NCI-H2107 (cell line): ENCODE data around the gene CUX1.

Experiments
- DNase-seq: peaks from one replicate; lab custom pipeline; 2025; lab: John Stamatoyannopoulos, UW

Gene CUX1

DNA sequence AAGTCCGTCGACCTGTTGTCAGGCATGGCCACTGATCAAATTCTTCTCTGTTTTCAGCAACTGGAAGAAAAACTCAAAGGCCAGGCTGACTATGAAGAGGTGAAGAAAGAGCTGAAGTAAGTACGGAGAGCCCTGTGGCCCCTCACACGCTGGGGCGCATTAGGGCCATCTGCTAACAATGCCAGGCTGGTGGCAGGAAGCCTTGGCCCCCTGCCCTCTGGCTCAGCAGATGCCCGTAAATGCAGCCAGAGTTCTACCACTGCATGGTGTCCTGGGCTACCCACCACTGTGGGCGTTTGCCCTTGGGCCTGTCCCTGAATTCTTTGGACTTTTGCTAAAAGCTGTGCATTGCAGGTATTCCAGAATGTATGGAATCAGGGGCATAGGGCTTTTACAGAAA is 372.3 kb downstream of the CUX1 start:
- no peak for DNase-seq

DNA sequence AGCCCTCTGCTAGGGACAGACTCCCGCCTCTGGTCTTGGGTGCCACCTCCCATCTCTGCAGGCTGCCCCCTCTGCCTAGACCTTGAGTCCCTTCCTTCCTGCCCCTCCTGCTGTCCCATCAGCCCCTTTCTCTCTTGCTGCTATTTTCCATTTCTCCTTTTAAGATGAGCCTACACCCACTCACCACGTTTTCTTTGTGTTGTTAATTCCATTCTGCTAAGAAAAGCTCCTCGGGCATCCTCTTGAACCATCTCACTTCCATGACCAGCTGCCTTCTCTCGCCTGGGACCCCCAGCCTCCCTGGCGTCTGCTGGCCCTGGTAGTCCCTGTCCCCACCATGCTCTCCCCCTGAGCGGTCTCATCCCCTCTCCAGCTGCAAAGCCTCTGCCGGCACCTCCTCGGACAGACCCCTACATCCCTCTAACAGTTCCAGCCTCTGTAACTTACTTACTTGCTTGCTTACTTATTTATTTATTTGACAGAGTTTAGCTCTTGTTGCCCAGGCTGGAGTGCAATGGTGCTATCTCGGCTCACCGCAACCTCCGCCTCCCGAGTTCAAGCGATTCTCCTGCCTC is 373.4 kb downstream of the CUX1 start:
- DNase-seq: no peak

DNA sequence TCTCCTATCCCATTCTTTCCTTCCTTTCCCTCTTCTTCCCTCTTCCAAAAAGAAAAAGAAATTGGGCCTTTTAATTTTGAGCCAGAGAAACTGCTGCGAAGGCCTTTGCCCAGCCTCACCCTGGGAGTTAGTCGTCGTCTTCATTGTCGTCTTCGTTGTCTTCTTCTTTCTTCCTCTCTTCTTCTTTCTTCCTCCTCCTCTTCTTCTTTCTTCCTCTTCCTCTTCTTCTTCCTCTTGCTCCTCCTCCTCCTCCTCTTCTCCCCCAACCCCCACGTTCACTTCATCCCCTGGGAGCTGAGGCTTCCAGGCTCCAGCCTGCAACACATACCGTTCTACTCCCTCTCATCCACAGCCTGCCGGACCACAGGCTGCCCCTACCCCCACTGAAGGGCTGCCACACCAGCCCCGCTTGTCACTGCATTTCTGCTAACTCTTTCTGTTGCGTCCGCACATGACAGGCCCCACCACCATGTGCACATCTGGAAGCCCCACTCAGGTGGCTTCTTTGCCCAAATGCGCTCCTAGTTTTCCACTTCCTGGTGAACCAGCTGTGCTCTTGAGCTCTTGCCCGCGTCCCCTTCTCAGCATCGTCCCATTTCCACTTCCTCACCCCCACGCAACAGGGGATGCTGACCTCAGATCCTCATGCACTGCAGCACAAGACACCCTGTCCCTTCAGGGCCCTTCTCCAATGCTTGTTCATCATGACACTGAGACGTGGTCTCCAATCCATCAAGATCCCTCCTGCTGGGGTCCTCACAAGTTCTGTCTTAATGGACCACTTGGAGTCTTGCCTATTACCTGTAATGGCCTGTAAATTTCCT is 374.3 kb downstream of the CUX1 start:
- no peak for DNase-seq

DNA sequence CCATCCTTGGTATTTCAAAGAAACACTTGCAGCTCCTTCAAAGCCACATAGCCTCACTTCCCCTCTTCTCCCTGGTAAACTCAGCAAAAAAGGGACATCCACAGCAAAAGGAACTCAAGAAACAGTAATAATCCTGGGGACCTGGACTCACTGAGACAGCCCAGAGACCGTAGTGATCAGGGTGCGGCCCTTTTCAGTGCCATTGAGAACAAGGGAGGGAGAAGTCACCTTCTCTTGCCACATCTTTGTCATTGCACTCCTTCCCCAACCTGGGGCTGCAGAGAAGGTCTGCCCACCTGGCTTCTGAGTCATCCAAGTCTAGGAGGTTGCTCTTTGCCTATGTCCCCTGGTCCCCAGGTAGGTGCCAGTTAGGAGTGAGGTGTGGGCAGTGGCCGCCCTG is 375.4 kb downstream of the CUX1 start:
- DNase-seq: no peak

DNA sequence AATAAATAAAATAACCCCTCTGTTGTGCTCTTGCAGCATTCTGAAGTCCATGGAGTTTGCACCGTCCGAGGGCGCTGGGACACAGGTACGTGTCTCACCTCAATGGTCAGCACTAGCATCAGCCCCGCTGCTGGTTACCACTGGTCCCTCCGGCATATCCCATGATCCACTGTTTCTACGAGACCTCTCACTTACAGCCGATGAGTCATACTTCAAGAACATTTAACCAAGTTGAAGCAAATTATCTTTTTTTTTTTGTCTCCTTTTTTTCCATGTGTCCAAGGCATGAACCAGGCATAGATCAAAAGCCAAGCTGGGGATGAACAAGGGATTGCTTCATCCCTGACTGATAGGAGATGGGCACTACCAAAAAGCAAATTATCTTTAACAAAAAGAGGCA is 376.4 kb downstream of the CUX1 start:
- no peak for DNase-seq

DNA sequence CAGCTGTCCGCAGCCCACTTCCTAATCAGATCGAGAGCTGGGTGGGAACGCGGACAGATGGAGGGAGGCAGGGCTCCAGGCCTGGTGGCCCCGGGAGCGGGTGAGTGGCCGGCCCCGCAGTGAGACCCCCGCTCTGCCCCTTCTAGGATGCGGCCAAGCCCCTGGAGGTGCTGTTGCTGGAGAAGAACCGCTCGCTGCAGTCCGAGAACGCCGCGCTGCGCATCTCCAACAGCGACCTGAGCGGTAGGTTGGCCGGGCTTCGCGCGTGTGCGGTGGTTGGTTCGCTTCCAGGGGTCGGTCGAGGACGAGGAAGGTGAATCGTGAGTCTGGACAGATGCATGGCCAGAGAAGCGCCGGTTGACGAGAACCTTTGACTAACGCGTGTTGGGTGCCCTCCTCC is 377.9 kb downstream of the CUX1 start:
- no peak for DNase-seq

DNA sequence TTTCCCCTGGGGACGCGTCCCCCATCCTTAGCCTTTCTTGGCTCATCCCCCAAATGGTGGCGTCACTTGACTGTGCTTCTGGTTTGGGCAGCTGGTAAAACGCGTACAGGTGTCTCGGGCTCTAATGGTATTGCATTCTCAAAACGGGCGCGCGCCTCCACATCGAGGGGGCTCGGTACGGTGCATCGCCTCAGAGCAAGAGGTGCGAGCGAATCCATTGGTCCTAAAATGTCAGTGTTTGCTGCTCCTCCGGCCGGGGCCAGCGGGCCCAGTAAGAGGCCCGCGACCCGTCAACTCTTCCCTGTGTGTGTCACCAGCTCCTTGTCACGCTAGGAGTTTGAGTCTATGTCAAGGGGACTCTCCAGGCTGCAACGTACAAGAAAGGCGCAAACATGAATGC is 378.6 kb downstream of the CUX1 start:
- no peak for DNase-seq

DNA sequence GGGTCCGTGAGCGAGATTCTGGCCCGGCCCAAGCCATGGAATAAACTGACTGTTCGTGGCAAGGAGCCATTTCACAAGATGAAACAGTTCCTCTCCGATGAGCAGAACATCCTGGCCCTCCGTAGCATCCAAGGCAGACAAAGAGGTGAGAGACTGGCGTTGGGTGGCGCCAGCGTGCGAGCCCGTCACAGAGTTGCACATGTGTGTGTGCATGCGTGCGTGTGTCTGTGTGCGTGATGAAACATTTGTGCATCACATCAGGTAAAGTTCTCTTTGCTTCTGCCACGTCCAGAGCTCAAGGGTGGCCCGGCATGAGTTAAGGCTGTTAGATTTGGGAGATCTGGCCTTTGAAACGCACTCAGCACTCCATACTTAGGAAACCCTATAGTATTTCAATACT is 379.7 kb downstream of the CUX1 start:
- DNase-seq: no peak

DNA sequence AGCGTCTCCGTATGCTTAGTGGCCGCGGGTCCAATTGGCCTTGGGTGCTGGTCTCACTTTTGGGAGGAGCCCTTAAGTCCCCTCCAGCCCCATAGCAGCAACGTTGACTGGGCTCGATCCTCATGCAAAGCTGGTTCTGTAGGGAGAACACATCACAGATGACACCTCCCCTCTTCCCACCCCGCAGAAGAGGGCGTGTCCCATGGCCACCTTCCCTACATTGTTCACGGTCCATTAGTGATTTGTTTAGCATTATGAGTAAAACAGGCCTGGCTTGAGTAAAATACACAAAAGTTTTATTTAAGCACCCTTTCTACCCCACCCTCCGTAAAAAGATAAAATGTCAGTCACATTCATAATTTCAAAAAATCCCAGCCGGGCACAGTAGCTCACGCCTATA is 380.2 kb downstream of the CUX1 start:
- no peak for DNase-seq

DNA sequence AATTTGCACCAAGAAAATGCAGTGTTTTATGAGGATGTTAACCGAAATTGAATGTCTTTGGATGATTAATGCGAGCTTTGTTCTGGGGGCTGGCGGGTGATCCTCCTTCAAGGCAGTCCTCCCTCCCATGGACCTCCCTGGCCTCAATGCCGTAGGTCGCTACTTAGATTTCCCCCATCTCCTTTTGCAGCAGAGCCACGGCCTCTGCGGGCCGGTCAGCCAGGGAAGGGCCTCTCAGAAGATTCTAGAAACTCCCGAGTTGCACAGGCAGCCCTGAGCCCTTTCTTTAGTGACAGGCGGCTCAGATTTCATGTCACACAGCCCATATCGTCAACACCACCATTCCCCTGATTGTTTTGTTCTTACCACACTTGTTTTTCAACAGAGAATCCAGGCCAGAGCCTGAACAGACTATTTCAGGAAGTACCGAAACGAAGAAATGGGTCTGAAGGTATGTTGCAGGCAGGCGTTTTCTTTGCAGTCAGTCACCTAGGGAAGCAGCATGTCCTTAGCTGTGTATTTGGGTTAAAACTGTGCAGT is 381.1 kb downstream of the CUX1 start:
- no peak for DNase-seq

DNA sequence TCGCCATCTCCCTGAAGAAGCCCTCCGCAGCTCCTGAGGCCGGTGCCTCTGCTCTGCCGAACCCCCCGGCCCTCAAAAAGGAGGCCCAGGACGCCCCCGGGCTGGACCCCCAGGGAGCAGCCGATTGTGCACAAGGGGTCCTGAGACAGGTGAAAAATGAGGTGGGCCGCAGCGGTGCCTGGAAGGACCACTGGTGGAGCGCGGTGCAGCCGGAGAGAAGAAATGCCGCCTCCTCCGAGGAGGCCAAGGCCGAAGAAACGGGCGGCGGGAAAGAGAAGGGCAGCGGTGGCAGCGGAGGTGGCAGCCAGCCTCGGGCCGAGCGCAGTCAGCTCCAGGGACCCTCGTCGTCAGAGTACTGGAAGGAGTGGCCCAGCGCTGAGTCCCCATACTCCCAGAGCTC is 384.1 kb downstream of the CUX1 start:
- DNase-seq: no peak

DNA sequence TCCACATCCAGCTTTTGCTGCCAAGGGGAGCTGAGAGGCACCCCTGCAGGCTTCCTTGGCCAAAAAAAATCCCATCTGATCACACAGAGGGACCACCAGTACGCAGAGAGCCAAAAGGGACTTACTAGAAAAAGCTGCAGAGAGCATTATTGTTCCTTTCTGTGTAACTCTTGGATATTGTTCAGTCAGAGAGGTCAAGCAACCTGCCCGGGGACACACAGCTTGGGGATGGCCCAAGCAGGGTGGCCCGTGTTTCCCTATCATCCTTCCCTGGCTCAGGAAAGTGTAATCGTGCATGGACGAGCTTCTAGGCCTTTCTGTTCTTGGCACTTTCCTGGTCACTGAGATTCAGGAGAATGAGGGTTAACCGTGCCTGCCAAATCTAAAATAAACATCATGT is 385.1 kb downstream of the CUX1 start:
- no peak for DNase-seq

DNA sequence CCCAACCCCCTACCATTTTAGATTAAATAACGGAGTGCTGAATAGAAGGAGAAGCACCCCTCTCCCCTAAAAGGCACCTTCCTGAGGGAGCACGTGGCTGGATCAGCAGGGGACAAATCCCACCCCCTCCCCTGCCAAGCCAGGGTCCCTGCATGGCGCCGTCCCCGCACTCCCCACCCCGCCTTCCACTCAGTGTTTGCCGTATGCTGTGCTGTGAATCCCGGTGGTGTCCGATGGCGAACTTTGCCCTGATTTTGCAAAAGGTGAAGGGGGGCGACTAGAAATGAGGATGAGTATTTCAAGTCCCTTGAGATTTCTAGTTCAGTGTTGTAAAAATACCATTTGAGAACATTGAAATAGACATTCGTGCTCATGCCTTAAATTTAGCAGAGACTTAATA is 385.8 kb downstream of the CUX1 start:
- DNase-seq: no peak

DNA sequence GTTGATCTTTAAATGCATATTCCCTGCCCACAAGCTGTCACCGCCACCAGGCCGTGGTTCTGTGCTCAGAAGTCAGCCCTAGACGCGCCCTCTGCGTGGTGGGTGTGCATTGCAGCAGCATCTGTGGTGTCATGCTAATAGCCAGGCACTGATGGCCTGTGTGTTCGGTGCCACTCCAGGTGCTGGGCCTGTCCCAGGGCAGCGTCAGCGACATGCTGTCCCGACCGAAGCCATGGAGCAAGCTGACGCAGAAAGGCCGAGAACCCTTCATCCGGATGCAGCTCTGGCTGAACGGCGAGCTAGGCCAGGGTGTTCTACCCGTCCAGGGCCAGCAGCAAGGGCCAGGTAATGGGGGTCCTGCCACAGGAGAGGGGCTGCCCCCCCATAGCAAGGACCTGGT is 386.8 kb downstream of the CUX1 start:
- DNase-seq: no peak

DNA sequence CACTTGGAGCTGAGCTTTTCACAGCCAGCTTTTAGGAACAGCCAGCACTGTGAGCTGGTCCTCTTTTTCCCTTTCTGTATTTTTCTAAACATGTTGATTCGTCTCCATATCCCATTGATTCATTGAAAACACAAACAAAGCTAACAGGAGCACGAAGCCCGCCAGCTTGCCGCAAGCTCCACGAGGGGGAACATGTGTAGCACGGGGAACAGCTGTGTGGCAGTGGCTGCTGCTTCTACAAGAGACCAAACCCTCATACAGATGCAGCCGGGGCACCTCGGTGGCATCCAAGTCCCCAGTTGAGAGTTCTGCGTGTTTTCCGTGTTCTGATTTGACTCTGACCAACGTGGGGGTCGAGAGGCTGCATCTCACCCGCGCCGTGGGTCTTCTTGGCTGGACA is 388.5 kb downstream of the CUX1 start:
- no peak for DNase-seq

DNA sequence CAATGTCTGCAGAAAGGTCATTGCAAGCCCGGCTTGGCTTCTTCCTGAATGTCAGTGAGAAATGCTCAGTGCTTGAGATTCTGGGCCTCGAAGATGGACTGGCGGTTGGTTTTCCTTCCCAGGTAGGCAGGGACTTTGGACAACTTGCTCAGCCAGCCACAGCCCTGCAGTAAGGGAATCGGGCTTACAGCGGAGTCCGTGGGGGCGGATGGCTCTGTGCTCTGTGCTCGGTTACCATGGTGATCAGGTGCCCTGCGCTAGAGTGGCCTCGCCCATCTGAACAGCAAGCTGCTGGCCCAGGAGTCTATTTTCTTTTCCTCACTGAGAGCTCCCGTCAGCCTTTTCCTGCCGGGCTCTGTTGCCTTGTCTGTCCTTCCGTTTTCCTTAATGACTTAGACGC is 391.4 kb downstream of the CUX1 start:
- DNase-seq: no peak

DNA sequence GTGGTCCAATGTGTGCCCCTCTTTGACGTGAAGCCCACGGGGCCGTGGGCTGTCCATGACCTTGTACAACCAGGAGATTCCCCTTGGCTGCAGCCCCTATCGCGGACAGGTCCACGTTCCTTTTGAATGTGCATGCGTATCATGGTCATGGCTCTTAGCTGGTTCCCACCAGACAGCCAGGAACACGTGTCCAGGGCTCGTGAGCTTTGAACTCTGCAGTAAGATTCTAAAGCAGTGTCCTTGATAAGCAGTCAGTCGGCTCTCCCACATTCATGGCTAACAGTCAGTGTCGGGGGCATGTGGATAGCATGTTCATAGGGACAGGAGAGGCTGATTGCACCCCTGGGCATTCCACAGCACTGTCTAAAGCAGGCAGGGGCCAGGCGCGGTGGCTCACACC is 393.4 kb downstream of the CUX1 start:
- no peak for DNase-seq

DNA sequence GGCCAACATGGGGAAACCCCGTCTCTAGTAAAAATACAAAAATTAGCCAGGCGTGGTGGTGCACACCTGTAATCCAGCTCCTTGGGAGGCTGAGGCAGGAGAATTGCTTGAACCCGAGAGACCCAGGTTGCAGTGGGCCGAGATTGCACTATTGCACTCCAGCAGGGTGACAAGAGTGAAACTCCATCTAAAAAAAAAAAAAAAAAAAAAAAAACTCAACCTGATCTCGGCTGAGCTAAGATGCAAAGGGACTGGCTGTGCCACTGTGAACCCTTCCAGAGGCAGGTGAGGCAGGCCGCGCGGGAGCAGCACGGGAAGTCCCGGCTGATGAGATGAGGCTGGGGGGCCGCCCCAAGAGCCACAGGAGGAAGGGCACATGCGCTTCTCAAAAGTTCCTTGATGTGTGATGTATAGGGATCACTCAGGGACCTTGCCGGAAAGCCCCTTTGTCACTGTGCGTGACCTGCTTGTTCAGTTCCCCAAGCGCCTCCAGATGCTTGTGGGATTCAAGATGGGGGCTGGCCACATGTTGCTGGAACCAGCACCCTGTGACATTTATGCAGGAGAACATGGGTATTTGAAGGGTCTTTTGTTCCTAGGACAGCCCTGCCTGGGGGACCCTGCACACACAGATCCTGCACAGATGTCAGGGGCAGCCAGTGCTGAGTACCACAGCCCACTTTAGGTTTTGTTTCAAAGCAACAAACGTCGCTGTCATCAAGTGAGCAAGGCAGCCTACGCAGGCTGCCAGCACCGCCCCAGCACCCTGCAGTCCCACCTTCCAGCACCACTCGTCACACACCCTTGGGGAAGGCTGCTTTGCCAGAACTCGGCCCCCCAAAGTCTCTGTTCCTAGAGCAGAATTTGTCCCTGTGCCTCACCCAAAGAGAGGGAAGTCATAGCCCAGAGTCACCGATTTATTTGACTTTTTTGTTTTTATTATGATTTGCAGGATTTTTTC is 394.4 kb downstream of the CUX1 start:
- DNase-seq: no peak

DNA sequence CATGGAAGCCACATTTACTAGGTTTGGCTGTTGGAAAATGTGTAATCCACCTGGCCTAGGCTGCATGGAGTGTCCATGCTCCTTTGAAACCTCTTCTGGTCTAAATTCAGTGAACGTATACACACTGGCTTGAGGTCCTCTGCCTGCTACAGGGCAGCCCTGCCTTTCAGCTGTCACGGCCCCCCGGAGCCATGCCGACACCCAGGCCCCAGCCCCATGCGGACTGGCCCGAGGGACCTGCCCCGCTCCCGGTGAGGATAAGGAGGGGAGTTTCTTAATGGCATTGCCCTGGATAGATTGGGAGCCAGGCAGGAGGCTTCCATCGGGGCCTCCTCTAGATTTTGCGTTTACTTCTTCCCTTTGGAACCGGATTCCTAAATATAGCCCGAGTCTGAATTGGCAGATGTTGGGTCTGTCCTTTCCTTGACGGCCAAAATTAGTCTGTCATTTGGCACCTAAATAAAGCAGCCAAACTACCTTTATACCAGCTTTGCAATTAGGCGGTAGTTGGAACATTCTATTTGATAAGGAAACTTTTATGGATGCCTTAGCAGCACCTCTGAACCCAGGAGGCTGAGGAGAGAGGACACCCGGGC is 397.1 kb downstream of the CUX1 start:
- no peak for DNase-seq

DNA sequence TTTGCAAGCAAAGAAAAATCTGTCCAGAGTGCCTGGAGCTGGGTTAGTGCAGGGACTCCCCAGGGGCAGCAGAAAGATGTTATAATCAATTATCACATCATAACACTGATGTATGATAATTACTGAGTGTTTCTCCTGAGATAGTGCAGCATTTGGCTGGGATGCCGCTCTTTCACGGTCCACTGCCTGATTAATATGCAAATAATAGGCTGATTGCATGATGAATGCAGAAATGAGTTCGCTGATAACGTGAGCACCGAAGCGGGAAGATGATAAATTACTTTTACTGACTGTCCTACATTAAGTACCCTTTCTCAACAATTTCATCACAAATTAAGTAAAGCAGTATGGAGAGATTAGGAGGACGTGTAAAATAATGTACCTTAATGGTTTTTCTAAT is 397.8 kb downstream of the CUX1 start:
- DNase-seq: no peak

DNA sequence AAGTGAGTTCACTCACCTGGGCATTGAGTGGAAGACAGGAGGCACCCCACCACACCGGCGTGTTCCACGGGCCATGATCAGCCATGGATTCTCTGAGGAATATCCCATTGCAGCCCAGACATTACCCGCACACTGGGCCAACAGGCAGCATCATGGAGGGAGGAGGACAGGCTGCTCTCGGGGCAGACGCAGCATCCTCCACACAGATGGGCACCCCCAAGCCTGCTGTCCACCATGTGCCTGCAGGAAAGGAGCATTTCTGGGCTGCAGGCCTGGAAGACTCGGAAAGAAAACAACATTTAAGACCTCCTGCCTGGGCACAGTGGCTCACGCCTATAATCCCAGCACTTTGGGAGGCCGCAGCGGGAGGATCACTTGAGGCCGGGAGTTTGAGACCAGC is 398.3 kb downstream of the CUX1 start:
- no peak for DNase-seq
